ENCODE data around the gene KCNMA1. TPM values are rescaled to one million over a fixed set of nuclear protein-coding genes. Genes with fewer than 3 reads are reported as not detected.
"Not testable (repeated sequence)": the region's sequence is repeated elsewhere in the genome, so short reads cannot be mapped to it uniquely, and the experiment has no call there.

Gene KCNMA1
- total RNA-seq, 1 donor from 2014 or later, result 41.3 TPM

- H3K4me1 ChIP-seq, result no peaks in the 10 kb centered on the region
- H3K9me3 ChIP-seq, result peaks cover 2% of the 10 kb centered on the region
- intact Hi-C loops (cut with DNase I), result no loop called here
- H3K27me3 ChIP-seq (ENCODE audit: low read depth), result no peaks in the 10 kb centered on the region
- no peak overlapping the region for H3K4me3 ChIP-seq
- DNase-seq (no peak), ATAC-seq (no peak)
- TF ChIP-seq CTCF (IDR thresholded peaks at IDR 0.05), result no peak
- no peak overlapping the region for H3K27ac ChIP-seq
- H3K36me3 ChIP-seq, result no peaks in the 10 kb centered on the region
These were observed 26.4 kb upstream of the KCNMA1 start for GRCh38 chr10:77664008-77664407.

- Histone ChIP-seq H3K4me3 (no peak overlapping the region), H3K4me1 (no peaks in the 10 kb centered on the region), H3K36me3 (no peaks in the 10 kb centered on the region), H3K9me3 (peaks cover 6% of the 10 kb centered on the region), H3K27me3 (ENCODE audit: low read depth) (peaks cover 5% of the 10 kb centered on the region), H3K27ac (no peak overlapping the region)
- intact Hi-C loops (cut with DNase I), result no loop called here
- ATAC-seq (no peak), DNase-seq (no peak)
- no peak for TF ChIP-seq CTCF (IDR thresholded peaks at IDR 0.05)
These were observed 24.1 kb upstream of the KCNMA1 start for GRCh38 chr10:77661674-77662073.

- no peak for ATAC-seq
- H3K9me3 ChIP-seq, result peaks cover 6% of the 10 kb centered on the region
- no peak for TF ChIP-seq CTCF (IDR thresholded peaks at IDR 0.05)
These were observed 23.5 kb upstream of the KCNMA1 start for GRCh38 chr10:77661100-77661499.

DNA sequence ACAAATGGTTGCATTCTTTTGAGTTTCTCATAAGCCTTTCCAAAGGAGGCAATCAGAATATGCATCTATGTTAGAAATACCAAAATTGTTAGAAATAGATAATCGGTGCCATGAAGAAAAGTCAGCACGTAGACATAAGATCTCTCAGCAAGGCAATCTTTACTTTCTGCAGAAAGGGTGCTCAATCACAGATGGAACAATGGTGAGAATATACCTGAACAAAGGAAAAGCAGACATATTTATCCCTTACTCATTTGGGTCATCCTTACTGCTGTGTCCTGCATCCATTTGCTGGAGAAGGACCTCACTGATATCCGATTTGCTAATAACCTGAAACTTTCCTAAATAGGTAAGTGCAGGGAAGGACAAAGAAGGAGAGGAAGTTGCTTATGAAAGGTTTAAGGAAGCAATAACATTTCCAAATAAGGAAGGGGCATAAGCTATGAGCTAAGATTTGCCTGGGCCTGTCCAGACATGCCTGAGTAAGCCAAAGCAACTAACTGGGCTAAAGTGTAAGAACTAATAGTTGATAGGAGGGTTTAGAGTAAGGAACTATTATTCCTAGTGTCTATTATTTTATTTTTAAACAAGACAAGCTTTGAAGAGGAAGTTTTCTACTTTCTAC lies 21.6 kb upstream of the KCNMA1 start:
- DNase-seq; H3K36me3 ChIP-seq; intact Hi-C loops (cut with DNase I); ATAC-seq; H3K4me3 ChIP-seq; H3K27me3 ChIP-seq (ENCODE audit: low read depth); H3K9me3 ChIP-seq; H3K4me1 ChIP-seq; H3K27ac ChIP-seq: not testable (repeated sequence)

More at GRCh38 chr10:77661100-77661499, 23.5 kb upstream of the KCNMA1 start:
- intact Hi-C loops (cut with DNase I), result no loop called here
- H3K4me3 ChIP-seq, result no peak overlapping the region
- no peaks in the 10 kb centered on the region for H3K36me3 ChIP-seq
- H3K4me1 ChIP-seq, result no peaks in the 10 kb centered on the region
- no peak for DNase-seq
- peaks cover 5% of the 10 kb centered on the region for H3K27me3 ChIP-seq (ENCODE audit: low read depth)
- H3K27ac ChIP-seq, result no peak overlapping the region

GRCh38 chr10:77653210-77653609 lies 15.6 kb upstream of the KCNMA1 start:
- H3K4me1 ChIP-seq, result no peaks in the 10 kb centered on the region
- intact Hi-C loops (cut with DNase I), result no loop called here
- no peaks in the 10 kb centered on the region for H3K36me3 ChIP-seq
- no peak for TF ChIP-seq CTCF (IDR thresholded peaks at IDR 0.05)
- no peak overlapping the region for H3K27ac ChIP-seq
- H3K4me3 ChIP-seq, result no peak overlapping the region
- peaks cover 11% of the 10 kb centered on the region for H3K27me3 ChIP-seq (ENCODE audit: low read depth)
- ATAC-seq (no peak), DNase-seq (no peak)
- H3K9me3 ChIP-seq, result no peaks in the 10 kb centered on the region
